Glomerular endothelial cell (primary cell): Measurements from ENCODE around the gene OR2AT4. TPM values are rescaled to one million over a fixed set of nuclear protein-coding genes. Genes with fewer than 3 reads are reported as not detected.
"Not testable (repeated sequence)": the region's sequence is repeated elsewhere in the genome, so short reads cannot be mapped to it uniquely, and the experiment has no call there.

Source experiments
- DNase-seq: peaks from one replicate; pipeline ENCODE4 v3.0.0-alpha.2; 2011; ENCODE audit warnings: low read depth, low spot score; ENCODE audit errors: extremely low read depth
- total RNA-seq: library from RNA; depleted of rRNA; stranded (reverse); fragments of >200 nt; gene quantifications from 2 replicates; pipeline ENCODE4 v1.2.3, GENCODE V29; 2015

OR2AT4 gene
- total RNA-seq, 1 donor from 2014 or later: not detected

DNA sequence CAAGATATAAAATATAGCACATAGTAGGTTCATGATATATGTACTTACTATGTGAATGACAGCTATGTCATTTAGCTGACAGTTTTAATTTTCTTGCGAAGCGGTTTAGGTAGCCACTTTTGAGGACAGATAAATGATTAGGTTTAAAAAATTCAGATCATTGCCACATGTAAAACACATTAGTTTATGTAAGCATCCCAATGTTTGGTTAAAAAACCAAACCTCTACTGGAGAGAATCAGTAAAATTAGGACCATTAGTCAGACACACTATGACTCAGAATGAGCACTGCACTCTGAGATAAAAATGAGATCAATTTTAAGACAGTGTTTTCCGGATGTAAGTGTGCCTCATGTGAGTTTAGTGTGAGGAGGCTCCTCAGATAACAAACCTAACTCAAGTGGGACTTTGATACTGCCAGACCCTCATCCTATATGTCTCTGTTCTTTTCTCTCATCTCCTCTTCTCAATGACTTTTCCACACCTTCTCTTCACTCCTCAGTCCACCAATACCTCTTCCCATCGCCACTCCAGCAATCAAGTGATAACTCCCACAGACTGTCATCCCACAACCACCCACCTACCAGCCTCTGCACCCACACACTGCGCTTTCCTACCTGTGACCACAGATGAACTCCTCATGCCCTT lies 6.8 kb upstream of the OR2AT4 start:
- DNase-seq: no peak

GRCh38 chr11:75101424-75102128 lies 4.9 kb upstream of the OR2AT4 start:
- DNase-seq: no peak

GRCh38 chr11:75100314-75100713 lies 3.6 kb upstream of the OR2AT4 start:
- DNase-seq: no peak

GRCh38 chr11:75099635-75100034 lies 3.0 kb upstream of the OR2AT4 start:
- no peak for DNase-seq

DNA sequence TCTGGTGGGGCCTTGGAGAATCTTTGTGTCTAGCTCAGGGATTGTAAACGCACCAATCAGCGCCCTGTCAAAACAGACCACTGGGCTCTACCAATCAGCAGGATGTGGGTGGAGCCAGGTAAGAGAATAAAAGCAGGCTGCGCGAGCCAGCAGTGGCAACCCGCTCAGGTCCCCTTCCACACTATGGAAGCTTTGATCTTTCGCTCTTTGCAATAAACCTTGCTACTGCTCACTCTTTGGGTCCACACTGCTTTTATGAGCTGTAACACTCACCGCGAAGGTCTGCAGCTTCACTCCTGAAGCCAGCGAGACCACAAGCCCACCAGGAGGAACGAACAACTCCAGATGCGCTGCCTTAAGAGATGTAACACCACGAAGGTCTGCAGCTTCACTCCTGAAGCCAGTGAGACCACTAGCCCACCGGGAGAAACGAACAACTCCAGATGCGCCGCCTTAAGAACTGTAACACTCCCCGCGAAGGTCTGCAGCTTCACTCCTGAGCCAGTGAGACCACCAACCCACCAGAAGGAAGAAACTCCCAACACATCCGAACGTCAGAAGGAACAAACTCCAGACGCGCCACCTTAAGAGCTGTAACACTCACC lies 2.3 kb upstream of the OR2AT4 start:
- DNase-seq: not testable (repeated sequence)

GRCh38 chr11:75098181-75098580 lies 1.5 kb upstream of the OR2AT4 start:
- DNase-seq: not testable (repeated sequence)

DNA sequence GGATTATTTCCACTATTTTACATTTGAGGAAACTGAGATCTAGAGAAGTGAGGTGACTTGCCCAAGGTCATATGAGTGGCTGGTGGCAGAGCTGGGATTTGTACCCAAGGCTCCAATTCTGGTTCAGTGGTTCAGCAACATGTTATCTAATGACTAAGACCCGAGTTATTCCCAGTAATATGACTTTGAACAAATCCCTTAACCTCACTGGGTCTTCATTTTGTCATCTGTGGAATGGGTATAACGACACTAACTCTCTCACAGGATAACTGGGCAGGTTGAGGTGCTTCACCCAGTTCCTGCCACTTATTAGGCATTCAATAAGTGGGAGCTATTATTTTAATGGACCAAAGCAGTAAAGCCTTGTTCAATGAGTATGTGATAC lies 489 bp upstream of the OR2AT4 start:
- DNase-seq: no peak

GRCh38 chr11:75094382-75094781 lies 2.3 kb downstream of the OR2AT4 start:
- DNase-seq: not testable (repeated sequence)

- no peak for DNase-seq
These were observed 6.0 kb downstream of the OR2AT4 start for GRCh38 chr11:75090671-75091177.

DNA sequence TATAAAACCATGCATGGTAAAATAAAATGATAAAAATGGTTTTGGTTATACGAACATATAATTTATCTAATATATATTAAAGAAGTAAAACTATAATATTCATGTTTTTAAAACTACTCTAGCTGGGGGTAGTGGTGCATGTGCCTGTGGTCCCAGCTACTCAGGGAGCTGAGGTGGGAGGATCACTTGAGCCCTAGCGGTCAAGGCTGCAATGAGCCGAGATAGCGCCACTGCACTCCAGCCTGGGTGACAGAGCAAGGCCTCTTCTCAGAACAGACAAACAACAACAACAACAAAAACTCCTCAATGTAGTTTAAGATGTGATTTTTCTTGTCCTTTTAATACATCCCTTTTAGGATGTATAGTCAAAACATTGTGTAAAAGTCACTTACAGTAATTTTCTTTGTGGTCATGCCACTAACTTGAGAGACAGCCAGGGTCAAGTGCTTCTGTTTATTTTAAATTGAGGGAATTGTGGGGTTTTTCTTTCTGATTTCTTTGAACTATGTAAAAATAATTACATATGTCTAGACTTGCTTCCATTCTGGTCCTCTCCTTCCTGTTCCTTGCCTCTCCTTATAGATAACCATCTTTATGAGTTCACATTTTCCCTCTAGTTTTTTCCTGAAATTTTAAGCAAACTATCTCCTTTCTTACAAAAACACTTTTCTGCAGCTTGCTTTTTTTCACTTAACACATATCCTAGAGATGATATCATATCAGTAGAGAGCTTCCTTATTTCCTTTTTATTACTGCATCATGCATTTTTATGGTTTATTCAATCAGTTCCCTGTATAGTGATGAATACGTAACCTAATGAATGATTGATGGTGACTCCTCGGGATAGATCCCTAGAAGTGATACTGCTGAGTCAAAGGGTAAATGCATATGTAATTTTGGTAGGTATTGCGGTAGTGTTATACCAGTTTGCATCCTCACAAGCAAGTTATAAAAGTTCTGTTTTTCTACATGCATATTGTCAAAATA lies 9.1 kb downstream of the OR2AT4 start:
- no peak for DNase-seq

- no peak for DNase-seq
These were observed 11.8 kb downstream of the OR2AT4 start for GRCh38 chr11:75084883-75085282.

GRCh38 chr11:75083217-75083605 lies 13.5 kb downstream of the OR2AT4 start:
- no peak for DNase-seq

DNA sequence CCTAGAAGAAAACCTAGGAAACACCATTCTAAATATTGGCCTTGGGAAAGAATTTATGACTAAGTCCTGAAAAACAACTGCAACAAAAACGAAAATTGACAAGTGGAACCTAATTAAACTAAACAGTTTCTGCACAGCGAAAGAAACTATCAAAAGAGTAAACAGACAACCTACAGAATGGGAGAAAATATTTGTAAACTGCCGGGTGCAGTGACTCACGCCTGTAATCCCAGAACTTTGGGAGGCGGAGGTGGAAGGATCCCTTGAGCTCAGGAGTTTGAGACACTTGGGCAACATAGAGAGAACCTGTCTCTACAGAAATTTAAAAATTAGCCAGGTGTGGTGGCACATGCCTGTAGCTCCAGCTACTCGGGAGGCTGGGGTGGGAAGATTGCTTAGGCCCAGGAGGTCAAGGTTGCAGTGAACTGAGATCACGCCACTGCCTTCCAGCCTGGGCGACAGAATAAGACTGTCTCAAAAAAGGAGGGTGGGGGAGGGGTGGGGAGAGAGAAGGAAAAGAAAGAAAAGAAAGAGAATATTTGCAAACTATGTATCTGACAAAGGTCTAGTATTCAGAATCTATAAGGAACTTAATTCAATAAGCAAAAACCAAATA lies 14.0 kb downstream of the OR2AT4 start:
- DNase-seq: no peak

GRCh38 chr11:75079546-75079945 lies 17.1 kb downstream of the OR2AT4 start:
- DNase-seq: no peak

DNA sequence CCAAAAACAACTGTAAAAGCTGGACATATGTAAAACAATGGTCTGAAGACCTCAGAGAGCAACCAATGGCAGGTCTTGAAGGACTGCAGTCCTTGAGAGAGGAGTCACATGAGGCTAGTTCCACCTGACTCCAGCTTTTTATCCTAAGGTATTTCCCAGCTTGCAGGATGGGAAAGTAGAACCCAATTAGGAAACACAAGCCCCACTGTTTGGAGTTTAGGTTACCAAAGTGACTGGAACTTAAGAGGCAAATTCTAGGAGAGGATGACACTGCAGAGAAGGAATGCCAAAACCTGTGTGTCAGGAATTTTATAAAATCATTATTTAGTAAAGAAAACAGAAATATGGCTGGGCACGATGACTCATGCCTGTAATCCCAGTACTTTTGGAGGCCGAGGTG lies 18.4 kb downstream of the OR2AT4 start:
- DNase-seq: no peak

DNA sequence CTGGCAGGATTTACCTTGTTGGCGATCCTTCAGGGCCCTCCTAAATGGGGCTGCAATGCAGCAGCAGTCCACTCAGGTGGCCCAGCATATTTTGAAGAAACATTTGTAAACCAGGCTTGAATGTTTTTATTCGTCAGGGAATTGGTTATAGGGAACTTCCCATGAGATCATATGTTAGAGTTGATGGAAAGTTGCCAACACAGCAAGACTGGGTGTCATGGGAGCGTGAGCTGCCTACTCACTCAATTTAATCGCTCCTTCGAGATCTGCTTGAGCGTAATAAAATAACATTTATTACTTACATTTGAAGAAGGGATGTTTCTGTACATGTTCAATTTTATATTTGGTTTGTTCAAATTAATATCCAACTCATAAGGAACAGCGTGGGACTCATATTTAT lies 19.4 kb downstream of the OR2AT4 start:
- DNase-seq: no peak

DNA sequence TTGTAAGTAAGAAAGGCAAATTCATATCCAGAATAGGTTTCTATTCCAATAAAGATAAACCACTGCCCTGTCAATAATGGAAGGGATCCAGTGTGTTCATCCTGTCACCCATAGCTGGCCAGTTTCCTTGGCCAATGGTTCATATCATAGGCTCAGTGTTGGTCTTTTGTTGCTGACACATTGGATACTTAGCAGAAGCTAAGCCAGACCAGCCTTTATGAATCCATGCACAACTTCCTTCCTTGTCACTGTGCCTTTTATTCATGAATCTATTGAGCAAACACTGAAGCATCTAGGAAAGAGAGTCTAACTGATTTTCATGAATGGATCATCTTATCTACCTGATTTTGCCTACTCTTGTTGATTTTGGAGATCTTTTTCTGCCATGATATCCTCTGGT lies 20.0 kb downstream of the OR2AT4 start:
- no peak for DNase-seq

DNA sequence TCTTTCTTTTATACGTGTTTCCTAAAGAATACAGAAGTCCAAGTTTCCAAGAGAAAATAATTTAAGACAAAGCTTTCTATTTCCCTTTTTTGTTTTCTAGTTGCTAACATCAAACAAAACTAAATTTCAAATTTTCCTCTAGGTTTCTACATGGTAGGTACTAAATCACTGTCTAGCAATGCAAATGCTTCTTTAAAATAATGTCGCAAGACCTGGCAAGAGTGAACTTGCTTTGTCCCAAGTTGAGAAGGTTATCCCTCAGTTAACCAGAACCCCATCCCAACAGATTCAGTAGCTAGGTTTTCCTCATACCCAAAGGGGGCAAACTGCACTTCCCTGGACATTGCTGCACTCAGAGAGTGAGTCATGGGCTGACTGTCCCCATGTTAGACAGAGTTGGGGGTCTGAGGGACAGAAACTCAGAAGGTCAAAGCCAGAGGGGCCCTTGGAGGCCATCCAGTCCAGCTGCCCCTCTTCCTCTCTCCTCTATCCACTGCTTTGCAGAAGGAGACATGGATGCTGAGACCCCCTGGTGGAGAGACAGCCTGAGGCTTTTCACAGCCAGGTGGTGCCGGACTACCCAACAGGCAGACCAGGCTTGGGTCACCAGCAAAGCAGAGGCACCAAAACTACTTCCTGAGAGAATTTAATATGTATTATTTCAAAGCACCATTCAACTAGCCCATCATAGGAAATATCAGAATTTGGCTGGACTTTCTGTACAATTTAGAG lies 23.1 kb downstream of the OR2AT4 start:
- DNase-seq: no peak

DNA sequence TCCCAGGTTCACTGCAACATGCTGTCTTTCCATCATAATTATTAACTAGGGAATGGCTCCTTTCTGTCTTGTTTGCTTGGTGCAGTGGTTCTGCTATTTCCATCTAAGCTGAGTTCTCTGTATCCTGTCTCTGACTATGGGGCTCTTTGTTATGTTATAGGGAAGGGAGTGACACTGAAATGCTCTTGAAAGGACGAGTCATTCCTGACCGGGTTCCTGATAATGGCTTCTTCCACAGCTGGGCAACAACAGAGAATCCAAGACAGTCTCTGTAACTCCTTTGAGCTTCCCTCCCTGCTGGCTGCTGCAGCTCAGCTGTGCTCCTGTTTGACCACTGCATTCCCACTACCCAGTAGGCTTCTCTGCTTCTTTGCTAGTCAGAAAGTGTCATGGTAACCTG lies 24.1 kb downstream of the OR2AT4 start:
- DNase-seq: no peak

DNA sequence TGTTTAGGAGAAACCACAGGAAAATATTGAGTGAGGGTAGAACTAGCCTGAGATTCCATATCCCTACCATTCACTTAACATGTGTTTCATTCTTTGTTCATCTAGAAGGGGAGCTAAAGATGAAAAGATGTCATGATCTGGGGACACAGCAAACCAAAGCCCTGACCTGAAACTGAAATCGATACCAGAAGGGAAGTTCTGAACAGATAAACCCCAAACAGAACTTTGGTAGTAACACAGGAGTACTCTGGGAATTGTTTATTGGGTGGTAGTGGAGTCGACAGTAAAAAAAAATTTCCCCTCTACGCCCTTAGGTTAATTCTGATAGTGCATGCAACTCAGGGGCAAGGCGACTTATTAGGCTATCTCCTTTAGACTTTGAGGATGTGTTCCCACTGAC lies 27.2 kb downstream of the OR2AT4 start:
- no peak for DNase-seq
